GM19035 (cell line): ENCODE results near the gene EPHX1.
"Not testable (repeated sequence)": the region's sequence is repeated elsewhere in the genome, so short reads cannot be mapped to it uniquely, and the experiment has no call there.

ENCODE experiments used
- ATAC-seq: cut with Tn5 transposase; IDR thresholded peaks from one replicate; pipeline ENCODE4 v1.9.1; 2021; ENCODE audit not compliant: unreplicated experiment

The EPHX1 gene

DNA sequence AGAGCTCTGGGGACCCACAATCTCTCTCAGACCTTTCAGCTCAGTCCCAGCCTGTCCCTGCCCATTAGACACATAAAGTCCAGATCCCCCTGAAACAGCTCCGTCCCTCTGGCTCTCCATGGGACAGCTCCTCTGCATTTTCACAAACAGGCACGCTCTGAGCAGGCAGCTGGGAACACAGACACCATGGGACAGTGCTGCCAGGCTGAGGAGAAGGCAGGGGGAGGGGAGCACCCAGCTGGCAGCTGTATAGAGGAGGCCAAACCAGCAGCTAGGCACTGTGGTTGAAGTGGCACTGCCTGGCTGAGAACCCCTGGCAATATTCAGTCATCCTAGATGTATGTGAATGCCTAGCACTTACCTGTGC lies 70.3 kb downstream of the EPHX1 start:
- no peak for ATAC-seq

DNA sequence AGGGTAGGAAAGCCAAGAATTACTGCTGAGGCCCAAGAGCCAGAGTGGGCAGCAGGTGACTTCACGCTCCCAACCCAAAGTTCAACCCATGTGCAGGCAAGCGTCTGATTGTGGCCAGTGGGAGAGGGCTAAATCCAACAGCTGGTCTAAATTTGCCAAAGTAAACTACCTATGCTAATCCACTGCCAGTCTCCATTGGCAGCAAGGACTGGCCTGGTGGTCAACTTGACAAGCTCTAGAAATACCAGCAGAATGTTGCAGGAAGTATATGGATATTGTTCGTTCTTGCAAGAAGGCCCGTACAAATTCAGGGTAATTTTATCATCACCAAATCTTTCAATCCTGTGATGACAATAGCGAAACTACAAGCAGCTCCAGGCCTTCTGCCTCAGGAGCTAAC lies 70.7 kb downstream of the EPHX1 start:
- ATAC-seq, result no peak

DNA sequence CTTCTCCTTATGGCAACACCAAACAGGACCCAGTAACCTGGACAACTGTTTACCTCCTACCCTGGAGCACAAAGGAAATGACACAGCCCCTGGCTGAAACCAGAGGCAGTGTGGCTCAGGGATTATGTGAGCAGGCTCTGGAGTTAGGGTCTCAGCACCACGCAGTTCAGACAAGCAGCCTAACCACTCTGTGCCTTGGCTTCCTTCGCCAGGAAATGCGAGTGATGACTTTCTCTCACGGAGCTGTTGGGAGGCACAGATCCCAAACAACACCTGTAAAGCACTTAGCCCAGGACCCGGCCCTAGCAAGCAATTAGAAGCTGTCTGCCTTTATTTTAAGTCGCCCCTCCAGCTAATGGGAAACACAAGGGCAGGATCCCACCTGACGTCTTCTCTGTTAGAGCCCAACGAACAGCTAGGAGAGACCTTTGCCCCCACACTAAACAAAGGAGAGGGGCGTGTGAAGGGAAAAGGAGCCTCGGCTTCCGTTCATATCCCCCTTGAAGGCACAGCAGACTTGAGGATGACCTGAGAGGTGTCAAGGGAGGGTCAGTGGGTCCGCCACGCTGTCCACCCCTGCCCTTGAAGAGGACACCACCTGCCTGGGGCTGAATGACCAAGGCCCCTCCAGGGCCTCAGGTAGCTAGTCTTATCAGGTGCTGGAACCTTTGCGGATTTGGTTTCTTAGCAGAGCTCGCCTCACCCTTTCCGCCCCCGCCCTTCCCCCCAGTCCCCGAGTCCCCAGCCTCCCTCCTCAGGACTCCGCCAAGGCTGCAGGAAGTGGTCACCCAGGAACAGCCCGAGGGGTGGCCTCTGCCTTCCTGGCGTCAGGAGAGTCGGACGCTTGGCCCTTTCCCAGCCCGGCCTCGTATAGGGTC lies 71.4 kb downstream of the EPHX1 start:
- ATAC-seq, result peak; percentile 8

DNA sequence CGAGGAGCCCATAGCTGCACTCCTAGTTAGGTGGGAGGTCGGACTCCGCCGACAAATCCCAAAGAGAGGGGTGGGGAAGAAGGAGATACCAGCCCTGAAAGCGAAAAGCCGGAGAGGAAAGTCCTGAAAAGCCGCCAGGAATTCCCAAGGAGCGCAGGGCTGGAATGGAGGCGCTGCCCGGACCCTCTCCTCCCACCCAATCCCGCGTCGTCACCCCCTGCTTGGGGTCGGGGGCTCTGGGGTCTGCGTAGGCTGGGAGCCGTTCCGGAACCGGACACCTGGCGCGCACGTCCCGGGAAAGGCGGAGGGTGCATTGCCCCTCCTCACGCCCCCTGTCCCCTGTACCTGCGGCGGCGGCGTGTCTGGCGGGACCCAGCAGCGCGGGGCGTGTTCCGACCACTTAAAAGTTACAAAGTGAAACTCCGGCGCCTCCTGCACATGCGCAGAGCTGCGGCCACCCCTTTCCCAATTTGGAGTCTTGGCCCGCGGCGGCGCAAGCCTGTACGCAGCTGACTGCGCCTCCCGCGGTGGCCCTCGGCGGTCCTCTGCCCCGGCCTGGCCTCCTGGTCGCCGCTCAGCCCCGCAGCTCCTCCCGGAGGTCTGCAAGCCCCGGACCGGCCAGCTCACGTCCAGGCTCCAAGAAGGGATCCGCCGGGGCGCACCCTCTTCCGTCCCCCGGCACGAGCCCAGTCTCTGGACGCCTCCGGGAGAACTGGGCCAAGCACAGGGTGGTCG lies 72.2 kb downstream of the EPHX1 start, which contains the start of gene TMEM63A:
TMEM63A (minus strand) TSS at position 422 of the 735 bp plus-strand sequence. CDS start 4,800 bp downstream, outside the sequence.
- ATAC-seq, result peak; percentile 81

DNA sequence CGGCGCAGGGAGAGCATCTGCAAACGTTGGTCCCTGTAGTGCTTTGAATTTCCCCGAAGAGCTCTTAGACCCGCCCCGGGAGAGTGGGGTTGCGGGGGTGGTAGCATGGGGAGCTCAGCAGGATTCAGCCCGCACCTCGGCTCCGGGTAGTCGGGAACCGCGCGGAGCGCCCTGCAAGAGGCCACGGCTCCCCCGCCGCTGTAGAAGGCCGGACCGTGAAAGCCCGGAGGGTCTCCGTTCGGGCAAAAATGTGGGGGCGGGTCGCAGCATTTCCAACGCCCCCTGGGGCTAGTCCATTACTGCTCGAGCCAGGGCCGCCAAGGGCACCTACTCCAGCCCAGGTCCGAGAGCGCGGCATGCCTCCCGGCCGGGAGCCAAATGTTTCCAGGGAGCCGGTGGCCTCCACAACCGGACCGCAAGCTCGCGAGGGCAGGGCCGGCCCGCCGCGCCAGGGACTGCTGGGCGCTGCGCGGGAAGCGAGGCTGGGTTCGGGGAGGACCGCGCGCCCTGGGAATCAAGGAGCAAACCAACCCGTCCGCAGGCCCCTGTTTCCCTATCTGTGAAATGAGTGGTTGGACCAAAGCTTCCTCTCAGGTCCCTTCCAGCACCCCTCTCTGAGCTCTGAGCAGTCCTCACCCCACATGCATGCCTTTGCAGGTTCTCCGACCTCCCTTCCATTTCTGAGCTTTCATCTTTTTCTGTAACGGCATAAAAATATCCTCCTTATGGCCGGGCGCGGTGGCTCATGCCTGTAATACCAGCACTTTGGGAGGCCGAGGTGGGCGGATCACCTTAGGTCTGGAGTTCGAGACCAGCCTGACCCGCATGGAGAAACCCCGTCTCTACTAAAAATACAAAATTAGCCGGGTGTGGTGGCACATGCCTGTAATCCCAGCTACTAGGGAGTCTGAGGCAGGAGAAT lies 73.0 kb downstream of the EPHX1 start:
- ATAC-seq, result peak; percentile 48

DNA sequence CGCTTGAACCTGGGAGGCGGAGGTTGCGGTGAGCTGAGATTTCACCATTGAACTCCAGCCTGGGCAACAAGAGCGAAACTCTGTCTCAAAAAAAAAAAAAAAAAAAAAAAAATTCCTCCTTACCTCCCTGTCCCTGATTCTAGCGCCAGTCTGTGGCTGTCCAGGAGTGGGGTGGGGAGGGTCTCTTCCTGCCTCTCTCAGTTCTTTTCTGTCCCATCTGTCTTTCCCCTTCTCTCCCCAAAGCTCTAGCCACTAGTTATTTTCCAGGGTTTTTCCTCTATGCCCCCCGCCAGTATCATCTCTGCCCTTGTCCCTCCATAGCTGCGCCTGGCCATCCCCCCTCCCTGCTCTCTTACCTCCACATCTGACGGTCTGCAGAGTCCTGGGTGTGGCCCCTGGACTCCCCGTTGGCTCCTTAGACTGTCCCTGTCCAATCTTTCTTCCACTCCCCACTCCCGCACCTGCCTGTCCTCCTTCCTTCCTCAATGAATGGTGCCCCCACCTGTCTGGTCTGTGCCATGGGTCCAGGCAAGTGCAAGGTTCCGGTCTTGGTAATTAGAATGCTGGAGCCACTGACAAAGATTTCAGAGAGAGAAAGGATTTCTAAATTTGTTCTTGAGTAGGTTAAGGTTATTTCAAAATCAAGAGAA lies 73.8 kb downstream of the EPHX1 start:
- ATAC-seq, result no peak

DNA sequence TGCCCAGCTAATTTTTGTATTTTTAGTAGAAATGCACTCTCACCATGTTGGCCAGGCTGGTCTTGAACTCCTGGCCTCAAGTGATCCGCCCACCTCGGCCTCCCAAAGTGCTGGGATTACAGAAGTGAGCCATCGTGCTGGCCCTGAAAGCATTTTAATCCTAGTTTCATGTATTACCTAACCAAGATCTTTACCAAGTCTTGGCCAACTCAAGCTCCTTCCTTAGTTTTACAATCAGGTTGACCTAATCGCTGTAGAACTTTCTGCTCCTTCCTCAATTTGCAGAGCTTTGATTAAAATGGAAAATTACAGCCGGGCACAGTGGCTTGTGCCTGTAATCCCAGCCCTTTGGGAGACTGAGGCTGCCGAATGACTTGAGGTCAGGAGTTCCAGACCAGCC lies 75.4 kb downstream of the EPHX1 start:
- ATAC-seq, result no peak

DNA sequence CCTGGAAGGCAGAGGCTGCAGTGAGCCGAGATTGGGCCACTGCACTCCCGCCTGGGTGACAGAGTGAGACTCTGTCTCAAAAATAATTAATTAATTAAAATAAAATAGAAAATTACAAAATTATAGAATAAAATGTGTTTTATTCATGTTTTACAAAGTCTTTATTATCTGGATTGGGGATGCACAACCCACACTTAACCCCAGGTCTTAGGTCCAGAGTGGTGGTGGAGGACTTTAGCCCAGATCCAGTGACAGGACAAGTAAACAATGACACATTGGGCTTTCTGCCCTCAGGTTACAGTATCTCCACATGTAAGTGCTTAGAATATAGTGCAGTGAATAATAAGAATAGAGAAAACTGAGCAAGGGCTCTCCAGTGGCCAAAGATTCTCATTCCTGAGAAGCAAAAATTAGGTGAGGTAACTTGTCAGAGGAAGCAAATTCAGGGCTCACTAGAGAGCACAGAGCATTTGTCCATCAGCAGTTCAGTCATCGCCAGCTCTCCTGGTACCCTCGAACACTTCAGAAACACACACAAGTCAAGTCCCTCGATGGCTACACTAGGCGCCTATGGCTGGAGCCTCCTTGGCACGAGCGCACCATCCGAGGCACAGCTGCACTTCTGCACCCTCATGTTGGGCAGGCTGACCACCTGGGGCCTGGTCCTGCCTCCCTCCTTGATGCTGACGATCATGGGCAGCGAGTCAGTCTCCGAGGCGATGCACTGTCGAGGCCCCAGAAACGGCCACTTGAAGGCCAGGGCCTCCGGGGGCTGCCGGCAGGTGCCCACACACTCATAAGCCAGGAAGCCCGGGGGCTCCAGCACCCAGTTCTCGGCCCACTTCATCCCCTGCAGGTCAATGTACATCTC lies 76.5 kb downstream of the EPHX1 start:
- no peak for ATAC-seq

DNA sequence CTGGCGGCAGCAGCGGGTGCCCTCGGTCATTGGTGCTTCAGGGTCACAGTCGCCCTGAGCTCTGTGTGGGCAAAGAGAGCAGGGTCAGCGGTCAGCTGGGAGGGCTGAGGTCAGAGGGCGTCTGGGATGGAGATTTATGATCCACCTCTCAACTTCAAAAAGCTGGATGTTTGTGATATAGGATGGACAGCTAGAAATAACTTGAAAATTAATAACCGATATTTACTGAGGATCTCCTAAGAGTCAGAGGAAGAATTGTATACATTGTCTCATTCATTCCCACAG lies 77.0 kb downstream of the EPHX1 start:
- no peak for ATAC-seq

DNA sequence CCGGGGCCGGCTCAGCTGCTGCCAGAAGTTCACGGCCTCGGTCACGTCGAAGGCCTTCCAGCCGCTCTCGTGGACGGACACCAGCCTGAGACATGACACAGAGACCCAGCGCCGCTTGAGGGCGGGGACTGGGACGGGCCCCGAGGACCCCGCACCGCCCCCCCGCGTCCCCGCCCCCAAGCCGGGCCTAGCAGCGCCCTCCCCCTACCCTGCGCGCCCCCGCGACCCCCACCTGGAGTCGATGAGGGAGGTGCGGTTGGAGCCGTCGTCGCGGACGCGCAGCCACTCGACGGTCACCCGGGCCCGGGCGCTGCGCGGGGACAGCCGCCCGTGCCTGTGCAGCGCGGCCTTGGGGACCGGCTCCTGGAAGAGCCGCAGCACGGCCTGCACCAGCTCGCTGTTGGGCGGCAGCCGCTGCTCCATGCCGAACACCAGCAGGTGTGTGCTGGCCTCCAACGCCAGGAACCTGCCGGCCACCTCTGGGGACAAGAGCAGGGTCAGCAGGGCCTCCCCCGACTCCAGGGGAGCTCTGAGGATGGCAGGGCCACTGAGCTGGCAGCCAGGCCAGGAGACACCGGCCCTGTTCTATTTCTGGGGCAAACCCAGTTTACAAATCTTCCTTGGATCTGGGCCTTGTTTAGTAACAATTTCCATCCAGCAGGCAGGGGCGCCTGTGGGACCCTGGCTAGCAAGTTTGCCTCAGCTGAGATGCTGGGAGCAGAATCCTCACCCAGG lies 77.8 kb downstream of the EPHX1 start:
- ATAC-seq, result not testable (repeated sequence)

DNA sequence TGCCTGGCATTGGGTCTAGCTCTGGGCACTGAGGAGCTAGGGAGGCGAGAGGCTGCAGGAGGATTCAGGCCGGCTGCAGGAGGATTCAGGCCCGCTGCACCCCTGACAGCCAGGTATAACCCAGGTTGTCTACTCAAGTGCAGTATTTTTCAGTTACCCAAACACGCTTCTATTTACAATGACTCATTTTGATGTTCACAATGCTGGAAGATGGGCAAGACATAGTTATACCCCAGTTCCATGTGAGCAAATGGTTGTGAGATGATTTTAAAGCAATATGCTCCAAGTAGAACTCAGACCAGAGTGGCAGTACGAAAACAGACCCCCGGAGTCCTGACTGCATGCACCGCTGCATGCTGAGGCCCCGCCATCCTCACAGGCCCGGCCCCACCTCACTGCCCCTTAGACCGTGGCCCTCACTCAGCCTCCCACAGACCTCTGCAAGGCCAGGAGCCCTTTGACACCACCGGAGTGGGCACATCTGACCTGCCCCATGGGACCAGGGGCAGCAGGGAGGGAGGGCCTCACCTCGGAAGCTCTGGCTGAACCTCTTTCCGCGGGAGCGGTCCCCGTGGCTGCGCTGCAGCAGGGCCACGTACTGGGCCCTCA lies 78.5 kb downstream of the EPHX1 start:
- ATAC-seq, result no peak

DNA sequence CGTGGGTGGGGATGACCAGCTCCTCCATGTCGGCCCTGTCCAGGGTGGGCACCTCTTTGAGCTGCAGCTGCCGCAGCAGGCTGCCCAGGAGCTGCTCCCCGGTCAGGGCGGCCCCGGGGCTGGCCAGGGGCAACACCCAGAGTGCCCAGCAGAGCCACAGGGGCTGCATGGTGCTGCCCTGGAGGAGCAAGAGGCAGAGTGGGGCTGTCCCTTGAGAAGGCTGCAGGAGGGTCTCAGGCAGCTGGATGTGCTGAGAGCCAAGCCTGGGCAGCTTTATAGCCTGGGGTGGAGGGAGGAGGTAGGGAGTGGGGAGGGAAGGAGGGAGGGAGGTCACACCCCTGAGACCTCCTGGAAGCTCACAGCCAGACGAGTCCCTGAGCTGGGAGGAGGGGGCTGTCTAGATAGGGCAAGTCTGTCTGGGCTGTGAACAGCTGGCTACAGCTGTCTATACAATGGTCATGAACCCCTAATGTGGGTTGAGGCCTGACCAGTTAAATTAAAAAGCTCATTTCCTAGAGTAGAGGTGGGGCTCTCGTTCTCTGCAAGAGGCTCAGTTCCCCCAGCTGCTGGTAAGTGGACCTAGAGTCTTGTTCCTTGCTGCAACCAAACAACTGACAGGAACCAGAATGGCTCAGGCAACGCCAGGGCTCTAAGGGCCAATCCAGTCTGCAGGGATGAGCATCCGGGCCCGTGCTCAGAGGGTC lies 79.1 kb downstream of the EPHX1 start, which contains the start of gene LEFTY1:
LEFTY1 (minus strand) TSS at position 249 of the 704 bp plus-strand sequence; CDS start at position 169, 80 bp downstream.
- ATAC-seq, result no peak

DNA sequence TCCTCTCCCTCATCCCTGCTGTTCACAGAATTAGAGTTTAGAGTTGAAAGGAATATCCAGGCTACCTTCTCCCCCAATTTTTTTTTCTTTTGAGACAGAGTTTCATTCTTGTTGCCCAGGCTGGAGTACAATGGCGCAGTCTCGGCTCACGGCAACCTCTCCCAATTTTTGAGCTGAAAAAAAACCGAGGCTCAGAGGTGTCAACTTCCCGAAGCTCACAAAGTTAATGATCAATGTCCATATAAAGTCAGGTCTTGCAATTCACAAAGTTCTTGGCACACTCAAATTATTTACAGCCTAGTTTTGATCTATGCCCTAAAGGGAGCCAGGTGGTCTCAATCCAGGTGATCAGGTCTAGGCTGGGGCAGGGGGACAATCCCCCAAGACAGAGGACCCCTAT lies 79.8 kb downstream of the EPHX1 start:
- no peak for ATAC-seq

DNA sequence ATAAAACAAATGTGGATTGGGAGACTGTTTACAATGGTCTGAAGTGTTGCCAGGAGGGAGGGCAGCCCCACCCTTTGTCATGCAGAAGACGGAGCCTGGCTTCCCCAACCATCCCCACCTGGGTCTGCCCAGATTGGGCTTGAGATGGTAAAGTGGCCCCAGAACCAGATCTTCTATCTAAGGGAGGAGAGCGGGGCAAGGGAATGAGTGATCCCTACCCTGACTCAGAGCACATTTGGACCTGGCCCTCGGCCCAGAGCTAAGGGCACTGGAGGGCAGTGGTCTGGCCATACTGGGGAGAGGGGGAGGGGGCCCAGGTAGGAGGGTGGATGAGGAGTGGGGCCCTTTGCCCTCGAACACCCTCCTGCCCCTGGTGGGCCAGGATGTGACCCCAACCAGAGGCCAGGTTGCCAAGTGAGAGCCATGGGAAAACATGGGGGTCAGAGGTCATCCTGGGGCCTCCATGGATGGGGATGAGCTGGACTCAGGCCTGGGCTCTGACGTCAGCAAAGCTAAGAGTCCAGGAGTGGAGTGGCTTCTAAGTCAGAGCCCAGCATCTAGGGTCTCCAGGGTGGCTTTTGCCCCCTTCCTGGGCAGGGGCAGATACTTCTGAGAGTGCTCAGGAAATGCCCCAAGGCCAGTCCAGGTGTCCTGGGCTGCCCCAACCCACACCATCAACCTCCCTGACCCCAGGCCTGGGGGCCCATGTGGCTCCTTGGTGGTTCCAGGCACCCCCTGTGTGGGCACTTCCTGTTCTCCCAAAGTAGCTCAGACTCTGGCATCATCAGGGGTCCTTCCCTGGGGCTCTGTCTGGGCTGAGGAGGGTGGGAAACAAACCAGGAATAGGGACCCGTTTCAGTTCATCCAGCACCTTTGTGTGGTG lies 80.7 kb downstream of the EPHX1 start:
- ATAC-seq, result no peak

DNA sequence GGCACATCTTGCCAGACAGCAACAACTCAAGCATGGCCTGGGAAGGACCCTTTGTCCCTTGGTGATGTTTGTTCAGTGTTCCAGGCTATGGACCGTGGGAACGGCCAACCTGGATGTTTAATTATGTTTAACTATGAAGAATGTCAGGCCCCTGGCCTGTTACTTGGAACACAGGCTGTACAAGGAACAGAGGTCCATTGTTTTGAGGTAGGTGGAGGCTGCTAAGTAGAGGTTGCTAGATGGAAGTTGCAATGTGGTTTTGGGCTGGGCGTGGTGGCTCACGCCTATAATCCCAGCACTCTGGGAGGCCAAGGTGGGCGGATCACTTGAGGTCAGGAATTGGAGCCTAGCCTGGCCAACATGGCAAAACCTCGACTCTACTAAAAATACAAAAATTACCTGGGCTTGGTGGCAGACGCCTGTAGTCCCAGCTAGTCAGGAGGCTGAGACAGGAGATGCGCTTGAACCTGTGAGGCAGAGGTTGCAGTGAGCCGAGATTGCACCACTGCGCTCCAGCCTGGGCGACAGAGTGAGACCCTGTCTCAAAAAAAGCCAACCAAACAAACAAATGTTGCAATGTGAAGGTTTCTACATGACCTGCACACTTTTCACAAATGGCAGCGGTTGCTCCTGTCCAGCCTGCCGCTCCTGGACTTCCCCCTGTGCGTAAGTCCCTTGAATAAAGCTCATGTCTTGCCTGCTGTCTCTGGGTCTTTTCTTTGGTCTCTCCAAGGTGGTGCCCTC lies 81.5 kb downstream of the EPHX1 start:
- no peak for ATAC-seq

DNA sequence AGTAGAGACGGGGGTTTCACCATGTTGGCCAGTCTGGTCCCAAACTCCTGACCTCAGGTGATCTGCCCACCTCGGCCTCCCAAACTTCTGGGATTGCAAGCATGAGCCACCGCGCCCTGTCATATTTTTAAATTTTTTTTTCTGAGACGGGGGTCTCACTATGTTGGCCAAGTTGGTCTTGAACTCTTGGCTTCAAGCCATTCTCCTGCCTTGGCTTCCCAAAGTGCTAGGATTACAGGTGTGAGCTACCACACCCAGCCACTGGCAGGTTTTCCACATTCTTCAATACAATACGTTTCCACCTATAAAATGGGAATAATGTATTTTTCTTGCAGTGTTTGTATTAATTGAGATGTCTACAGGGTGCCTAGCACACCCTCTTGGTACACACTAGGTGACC lies 82.4 kb downstream of the EPHX1 start:
- no peak for ATAC-seq
